Daoy (cell line): ENCODE measurements around the gene MAGI3. TPM values are rescaled to one million over a fixed set of nuclear protein-coding genes. Genes with fewer than 3 reads are reported as not detected.
A peak's percentile ranks its signal among the peaks of the same experiment; 100 is the strongest.
"Not testable (repeated sequence)": the region's sequence is repeated elsewhere in the genome, so short reads cannot be mapped to it uniquely, and the experiment has no call there.

Experiments used
- DNase-seq: peaks from one replicate; pipeline ENCODE4 v3.0.0-alpha.2; 2015; ENCODE audit warnings: low read depth
- total RNA-seq: library from RNA; depleted of rRNA; stranded (reverse); fragments of >200 nt; shearing (Covaris generic); gene quantifications from 2 replicates; pipeline ENCODE4 v1.2.3, GENCODE V29; 2014

The MAGI3 gene
- total RNA-seq, 1 experiment from 2014 or later: 12.6 TPM

- not testable (repeated sequence) for DNase-seq
Measured at GRCh38 chr1:113575744-113576260, 185.5 kb downstream of the MAGI3 start.

- DNase-seq: no peak
Measured at GRCh38 chr1:113576271-113576670, 186.0 kb downstream of the MAGI3 start.

- no peak for DNase-seq
Measured at GRCh38 chr1:113579256-113580018, 189.1 kb downstream of the MAGI3 start.

- no peak for DNase-seq
Measured at GRCh38 chr1:113581323-113581722, 191.0 kb downstream of the MAGI3 start.

- no peak for DNase-seq
Measured at GRCh38 chr1:113582084-113582483, 191.8 kb downstream of the MAGI3 start.

- DNase-seq: no peak
Measured at GRCh38 chr1:113587475-113587874, 197.2 kb downstream of the MAGI3 start.

GRCh38 chr1:113592230-113592629 lies 201.9 kb downstream of the MAGI3 start:
- no peak for DNase-seq

GRCh38 chr1:113593550-113594297 lies 203.4 kb downstream of the MAGI3 start:
- DNase-seq: no peak

- not testable (repeated sequence) for DNase-seq
Measured at GRCh38 chr1:113604466-113604865, 214.2 kb downstream of the MAGI3 start.

GRCh38 chr1:113605146-113605545 lies 214.8 kb downstream of the MAGI3 start:
- DNase-seq: no peak

- DNase-seq: no peak
Measured at GRCh38 chr1:113608399-113608798, 218.1 kb downstream of the MAGI3 start.

GRCh38 chr1:113610372-113610771 lies 220.1 kb downstream of the MAGI3 start:
- DNase-seq: no peak

- DNase-seq: peak; percentile 23
Measured at GRCh38 chr1:113615425-113615824, 225.1 kb downstream of the MAGI3 start.

- DNase-seq: peak; percentile 10
Measured at GRCh38 chr1:113616156-113616555, 225.8 kb downstream of the MAGI3 start.

- DNase-seq: peak; percentile 35
Measured at GRCh38 chr1:113617438-113618141, 227.3 kb downstream of the MAGI3 start.

GRCh38 chr1:113628997-113629396 lies 238.7 kb downstream of the MAGI3 start:
- no peak for DNase-seq

- DNase-seq: no peak
Measured at GRCh38 chr1:113630340-113631327, 240.3 kb downstream of the MAGI3 start.

GRCh38 chr1:113641396-113641795 lies 251.1 kb downstream of the MAGI3 start:
- DNase-seq: no peak

- no peak for DNase-seq
Measured at GRCh38 chr1:113647164-113647563, 256.8 kb downstream of the MAGI3 start.

- DNase-seq: no peak
Measured at GRCh38 chr1:113648478-113648877, 258.2 kb downstream of the MAGI3 start.

GRCh38 chr1:113652771-113653170 lies 262.5 kb downstream of the MAGI3 start:
- DNase-seq: no peak
